GM08714 (cell line): ENCODE data around the gene GPRC5C.
A peak's percentile ranks its signal among the peaks of the same experiment; 100 is the strongest.

Experiments used
- H3K4me3 ChIP-seq: fragments of 200-500 bp; sonication (Bioruptor generic); 2 replicates; pipeline ENCODE4 v1.5.1; 2014; ENCODE audit warnings: mild to moderate bottlenecking, low read length, inconsistent platforms
- ZNF274 ChIP-seq: IDR thresholded peaks from 2 replicates; pipeline ENCODE4 v1.6.1; 2012; ENCODE audit warnings: mild to moderate bottlenecking, low read depth, low read length

The GPRC5C gene

DNA sequence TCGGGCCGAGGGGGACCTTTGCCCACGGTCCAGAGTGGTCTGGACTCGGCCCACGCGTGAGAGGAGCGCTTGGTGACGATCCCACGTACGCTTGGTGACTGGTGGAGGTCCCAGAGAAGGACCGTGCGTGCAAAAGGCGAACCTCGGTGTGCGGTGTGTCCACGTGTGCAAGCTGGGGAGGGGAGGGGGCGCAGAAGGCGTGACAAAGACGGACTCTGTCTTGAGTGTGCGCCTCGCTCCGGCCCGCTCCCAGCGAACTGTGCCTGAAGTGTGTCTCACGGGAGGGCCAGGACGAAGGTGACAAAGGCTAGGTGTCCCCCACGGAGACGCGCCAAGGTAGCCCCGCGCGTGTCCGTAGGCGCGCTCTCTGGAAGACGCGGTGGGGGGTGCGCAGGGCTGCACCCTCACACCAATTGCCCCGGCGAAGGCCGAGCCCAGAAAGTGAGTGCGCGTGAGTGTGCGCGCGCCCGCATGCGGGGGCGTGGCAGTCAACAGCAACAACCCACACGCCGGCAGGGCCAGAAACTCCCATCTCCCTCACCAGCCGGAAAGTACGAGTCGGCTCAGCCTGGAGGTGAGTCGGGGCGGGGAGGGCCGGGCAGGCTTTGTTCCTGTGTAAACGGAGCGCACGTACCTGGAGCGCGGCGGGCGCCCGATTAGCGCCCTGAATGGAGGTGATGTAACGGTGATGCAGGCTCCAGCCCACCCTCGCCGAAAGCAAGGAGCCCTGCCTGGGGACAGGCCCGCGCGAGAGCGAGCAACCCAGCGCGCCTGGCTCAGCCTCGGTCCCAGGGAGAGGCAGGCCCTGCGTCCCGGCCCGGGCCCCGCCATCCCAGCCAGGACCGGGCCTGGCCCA lies at the start of gene GPRC5C:
TSS of gene GPRC5C (plus strand) at position 521 of the 856 bp plus-strand sequence. CDS start 7,689 bp downstream, outside the sequence.
- TF ChIP-seq ZNF274, result no peak

DNA sequence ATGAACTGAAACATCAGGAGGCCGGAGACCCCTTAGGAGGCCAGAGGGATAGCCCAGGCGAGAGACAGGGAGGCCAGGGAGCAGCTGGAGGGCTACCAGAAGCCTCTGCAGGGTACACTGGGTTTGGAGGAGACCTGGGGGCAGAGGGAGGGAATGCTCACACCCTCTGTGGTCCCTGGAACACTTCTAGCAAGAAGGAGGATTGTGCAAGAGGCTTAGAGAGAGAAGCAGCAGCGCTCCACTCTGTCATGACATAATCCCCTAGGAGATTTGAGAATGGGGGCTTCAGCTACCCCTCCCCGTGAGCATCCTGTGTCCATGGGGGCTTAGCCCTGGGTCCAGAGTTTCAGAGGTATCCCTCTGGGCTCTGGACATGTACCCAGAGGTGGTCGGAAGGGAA lies 48.7 kb upstream of the GPRC5C start:
- H3K4me3 ChIP-seq, result no peak overlapping the region
- TF ChIP-seq ZNF274, result no peak

More for the DNA sequence above, at the start of gene GPRC5C:
- peak within 1 kb of the TSS; percentile 47; the same call in 1 of the 2 replicates for H3K4me3 ChIP-seq

GRCh38 chr17:74385201-74385600 lies 46.7 kb upstream of the GPRC5C start:
- no peak for TF ChIP-seq ZNF274
- H3K4me3 ChIP-seq, result no peak overlapping the region

- H3K4me3 ChIP-seq, result no peak overlapping the region
- no peak for TF ChIP-seq ZNF274
Measured at GRCh38 chr17:74386386-74386785, 45.5 kb upstream of the GPRC5C start.

DNA sequence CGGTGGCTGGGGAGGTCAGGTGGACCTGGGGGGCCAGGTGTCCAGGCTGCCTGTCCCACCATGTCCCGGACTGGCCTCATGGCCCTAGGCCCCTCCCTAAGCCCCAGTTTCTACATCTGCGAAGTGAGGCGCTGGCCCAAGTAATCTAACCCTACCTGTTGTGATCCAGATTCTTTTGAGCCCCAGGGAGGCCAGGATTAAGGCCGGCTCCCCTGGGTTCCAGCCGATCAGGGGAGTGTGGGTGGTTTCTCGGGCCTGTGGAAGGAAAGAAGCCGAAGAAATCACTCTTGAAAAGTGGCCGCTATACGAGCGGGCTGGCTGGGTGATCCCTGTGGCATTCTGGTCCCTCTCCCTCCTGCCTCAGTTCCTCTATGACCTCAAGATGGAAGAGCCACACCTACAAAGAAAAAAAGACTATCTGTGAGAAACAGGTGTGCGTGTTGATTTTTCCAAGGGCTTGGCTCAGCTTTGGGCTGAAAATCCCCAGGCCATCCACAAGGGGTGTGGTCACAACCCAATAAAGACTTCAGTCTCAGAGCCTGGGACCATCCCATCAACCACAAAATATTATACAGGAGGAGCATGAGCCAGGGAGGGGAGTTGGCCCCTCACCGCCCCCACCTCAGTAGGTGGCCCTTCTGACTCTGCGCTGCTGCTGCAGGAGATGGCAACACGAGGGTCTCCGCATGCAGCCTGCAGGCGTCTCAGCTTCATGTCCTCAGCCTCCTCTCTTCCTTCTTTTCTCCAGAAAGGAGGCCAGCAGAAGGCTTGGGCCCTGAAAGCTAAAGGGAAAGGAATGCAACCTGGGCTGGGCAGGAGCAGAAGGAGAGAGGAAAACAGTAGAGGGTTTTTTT lies 44.3 kb upstream of the GPRC5C start:
- TF ChIP-seq ZNF274, result no peak
- H3K4me3 ChIP-seq, result no peak overlapping the region

DNA sequence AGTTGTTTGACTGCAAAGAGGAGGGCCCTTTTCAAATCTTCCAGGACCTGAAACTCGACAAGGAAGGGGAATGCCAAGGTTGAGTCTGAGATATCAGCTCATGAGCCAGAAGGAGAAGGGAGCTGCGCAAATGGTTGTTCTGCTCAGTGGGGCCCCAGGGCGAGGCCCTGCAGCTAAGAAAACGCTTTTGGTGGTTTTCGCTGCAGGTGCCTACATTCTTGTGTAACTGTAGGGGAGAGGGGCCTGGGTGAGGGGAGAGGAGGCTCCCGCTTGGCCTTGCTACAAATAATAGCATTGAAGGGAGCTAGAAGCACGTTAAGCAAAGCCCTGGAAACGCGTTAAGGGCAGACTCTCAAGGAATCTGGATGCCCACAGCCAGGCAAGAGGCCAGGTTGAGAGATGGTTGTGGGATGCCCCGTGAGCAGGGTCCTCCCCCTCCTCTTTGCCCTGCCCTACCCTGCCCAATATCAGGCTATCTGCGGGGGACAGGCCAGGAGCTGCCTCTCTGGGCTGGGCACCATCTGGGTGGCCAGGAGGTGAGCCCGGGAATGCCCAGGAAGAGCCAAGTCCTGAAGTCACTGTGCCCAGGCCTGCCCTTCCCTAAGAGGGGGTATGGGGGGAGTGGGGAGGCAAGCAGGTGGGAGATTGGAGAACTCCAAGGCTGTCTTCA lies 42.7 kb upstream of the GPRC5C start:
- no peak overlapping the region for H3K4me3 ChIP-seq
- no peak for TF ChIP-seq ZNF274

GRCh38 chr17:74389937-74390679 lies 41.8 kb upstream of the GPRC5C start:
- TF ChIP-seq ZNF274, result no peak
- no peak overlapping the region for H3K4me3 ChIP-seq

GRCh38 chr17:74390680-74391653 lies 40.9 kb upstream of the GPRC5C start:
- TF ChIP-seq ZNF274, result no peak

DNA sequence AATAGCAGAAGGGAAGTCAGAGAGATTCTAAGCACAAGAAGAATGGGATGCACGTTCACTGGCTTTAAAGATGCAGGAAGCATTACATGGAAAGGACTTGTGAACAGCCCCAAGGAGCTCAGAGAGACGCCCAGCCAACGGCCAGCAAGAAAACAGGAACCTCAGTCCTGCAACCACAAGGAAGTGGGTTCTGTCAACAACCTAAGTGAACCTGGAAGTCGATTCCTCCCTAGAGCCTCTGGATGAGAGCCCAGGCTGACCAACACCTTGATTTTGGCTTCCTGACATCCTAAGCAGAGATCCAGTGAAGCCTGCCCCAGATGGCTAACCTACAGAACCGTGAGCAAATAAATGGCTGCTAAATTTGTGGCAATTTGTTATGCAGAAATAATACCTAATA lies 40.1 kb upstream of the GPRC5C start:
- no peak for TF ChIP-seq ZNF274
- H3K4me3 ChIP-seq, result no peak overlapping the region

More at GRCh38 chr17:74390680-74391653, 40.9 kb upstream of the GPRC5C start:
- H3K4me3 ChIP-seq, result no peak overlapping the region

- no peak for TF ChIP-seq ZNF274
- no peak overlapping the region for H3K4me3 ChIP-seq
Measured at GRCh38 chr17:74392848-74393247, 39.0 kb upstream of the GPRC5C start.

DNA sequence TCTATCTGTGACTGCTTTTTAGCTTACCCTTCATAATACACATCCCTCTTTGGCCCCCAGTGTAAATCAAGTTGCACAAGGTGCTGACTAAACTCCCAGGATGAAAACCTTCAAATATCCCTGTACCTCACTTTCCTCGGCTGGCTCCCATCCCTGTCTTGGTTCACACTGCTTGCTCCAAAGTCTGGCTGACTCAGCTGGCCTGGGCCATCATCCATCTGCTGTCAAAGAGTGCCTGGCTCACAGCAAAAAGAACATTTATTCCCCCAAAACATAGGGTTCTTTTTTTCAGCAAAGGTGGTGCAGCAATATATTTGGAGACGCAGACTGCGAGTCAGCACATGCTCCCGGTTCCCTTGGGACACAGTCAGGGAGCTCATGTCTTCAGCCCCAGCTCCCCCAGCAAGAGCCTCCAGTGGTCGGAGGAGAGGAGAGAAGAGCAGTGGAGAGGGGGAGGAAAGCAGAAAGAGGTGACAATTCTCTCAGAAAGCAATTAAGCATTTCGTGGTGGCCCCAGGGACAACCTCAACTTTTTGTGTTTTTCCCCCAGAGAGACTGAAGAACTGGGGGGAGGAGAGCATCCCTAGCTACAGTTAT lies 38.4 kb upstream of the GPRC5C start:
- H3K4me3 ChIP-seq, result no peak overlapping the region

More for the DNA sequence above, 38.4 kb upstream of the GPRC5C start:
- TF ChIP-seq ZNF274, result no peak
